HG03571 (cell line): ENCODE results near the gene NUCB1.
A peak's percentile ranks its signal among the peaks of the same experiment; 100 is the strongest.

ENCODE experiments used
- ATAC-seq: cut with Tn5 transposase; IDR thresholded peaks from one replicate; pipeline ENCODE4 v1.9.1; 2021; ENCODE audit not compliant: unreplicated experiment

Gene NUCB1

DNA sequence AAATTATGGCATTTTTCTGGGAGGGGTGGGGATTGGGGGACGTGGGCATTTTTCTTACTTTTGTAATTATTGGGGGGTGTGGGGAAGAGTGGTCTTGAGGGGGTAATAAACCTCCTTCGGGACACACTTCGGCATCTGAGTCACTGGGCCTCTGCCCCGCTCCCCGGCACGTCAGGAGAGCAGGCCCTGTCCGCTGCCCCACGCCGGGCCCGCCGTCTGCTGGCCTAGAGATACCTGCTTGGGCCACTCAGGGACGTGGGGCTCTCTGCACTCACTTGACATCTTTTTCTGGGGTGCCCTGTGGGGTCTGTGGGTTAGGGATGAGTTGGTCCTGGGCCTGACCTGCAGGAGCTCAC lies 61.5 kb downstream of the NUCB1 start:
- ATAC-seq = no peak

DNA sequence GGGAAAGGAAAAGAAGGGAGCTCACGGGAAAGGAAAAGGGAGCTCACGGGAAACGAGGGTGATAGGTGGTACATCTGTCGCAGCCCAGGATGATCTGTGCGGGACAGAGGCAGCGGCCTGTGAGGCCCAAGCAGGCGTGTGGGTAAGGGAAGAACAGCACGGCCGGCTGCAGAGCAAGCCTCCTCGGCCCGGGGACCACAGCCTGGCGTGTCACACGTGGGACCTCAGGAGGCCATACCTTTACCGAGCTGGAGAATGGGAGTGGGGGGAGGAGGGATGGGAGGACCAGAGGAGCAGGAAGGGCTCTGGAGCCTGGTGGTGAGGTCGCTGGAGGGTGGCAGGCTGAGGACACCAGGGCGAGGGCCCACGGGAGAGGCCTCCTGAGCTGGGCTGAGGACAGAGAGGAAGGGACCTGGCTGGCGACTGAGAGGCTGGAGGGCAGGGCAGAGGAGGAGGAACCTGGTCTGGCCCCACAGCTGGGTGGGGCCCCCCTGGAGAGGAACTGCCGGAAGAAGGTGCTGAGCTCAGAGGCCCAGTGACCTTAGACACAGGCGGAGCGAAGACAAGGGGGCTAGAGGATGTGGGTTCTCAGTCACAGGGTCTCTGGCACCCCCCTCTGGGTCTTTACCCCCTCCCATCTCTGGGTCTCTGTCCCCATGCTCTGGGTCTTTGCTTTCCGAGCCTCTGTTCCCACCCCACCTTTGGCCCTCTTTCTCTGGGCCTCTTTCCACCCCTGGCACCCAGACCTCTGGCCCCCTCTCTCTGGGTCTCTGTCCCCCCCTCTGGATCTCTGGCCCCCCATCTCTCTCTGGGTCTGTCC lies 62.1 kb downstream of the NUCB1 start:
- peak; percentile 39 for ATAC-seq

DNA sequence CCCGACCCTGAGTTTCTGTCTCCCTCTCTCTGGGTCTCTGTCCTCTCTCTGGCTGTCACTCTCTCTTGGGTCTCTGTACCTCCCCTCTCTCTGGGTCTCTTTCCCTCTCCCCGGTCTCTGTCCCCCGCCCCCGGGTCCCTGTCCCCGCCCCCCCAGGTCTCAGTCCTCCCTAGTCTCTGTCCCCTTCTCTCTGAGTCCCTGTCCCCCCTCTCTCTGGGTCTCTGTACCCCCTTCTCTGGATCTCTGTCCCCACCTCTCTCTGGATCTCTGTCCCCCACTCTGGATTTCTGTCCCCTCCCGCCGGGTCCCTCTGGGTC lies 62.7 kb downstream of the NUCB1 start:
- ATAC-seq = no peak

DNA sequence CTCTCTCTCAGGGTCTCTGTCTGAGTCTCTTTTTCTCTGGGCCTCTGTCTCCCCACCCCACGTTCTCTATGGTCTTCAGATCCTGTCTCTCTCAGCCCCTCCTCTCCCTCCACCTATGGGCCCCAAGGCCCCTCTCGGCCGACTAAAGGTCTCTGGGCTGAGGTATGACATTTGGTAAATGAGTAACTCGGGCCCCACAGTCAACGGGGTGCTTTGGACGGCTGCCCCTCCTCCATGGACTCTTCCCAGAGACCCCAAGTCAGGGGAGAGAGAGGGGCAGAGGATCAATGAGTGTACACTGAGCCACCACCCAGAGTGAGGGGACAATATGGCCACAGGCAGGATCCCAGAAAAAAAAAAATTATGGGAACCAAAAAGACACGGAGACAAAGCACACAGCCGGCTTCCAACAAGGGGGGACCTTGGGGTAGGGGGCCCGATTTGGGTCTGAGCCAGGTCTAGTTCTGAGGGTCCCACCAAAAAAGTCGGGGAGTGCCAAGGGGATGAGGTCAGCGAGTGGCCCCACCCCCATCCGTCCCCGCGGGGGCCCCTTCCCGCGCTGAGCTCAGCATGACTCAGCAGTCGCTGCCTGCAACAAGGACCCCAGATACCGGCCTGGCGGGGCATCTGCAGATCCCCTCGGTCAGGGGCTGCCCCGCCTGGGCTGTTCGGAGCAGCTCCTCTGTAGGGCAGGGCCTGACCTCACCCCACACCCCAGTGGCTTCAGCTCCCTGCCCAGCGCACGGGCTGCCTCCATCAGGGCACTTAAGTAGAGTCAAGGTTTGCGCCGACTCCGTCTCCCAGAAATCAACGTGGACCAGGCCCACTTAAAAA lies 63.5 kb downstream of the NUCB1 start:
- no peak for ATAC-seq

DNA sequence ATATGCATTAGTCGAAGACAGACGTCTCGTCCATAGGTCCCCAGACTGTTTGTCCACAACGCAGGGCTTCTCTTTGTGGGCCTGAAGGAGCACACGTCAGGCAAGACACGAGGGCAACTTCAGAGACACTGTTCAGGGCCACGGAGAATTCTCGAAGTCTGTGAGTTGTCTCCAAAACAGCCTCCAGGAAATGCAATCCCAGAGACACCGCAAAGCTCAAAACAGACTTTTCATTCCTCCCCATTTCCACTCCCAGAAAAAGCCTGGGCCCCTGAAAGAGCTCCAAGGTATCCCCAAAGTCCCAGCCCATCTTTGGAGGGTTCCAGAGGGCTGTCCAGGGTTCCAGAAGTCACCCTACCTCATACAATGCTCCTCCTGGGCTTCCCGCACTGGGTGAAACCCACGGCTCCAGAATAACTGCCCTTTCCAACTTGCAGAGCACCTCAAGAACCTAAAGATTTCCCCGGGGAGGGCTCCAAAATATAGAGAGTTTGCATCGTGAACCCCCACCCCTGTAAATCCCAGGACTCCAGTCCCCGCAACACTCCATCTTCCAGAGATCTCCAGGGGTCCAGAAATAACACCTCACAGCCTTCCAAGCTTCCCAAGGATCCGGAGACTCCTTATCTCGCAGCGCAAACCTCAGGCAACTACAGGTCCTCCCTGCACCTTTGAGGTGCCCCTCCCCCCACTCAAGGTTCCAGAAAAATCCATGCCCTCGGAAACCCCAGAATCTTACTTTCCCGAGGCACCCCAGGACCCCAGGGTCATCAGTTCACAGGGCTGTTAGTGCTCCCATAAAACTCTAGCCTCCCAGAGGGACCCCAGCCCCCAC lies 64.3 kb downstream of the NUCB1 start:
- no peak for ATAC-seq

DNA sequence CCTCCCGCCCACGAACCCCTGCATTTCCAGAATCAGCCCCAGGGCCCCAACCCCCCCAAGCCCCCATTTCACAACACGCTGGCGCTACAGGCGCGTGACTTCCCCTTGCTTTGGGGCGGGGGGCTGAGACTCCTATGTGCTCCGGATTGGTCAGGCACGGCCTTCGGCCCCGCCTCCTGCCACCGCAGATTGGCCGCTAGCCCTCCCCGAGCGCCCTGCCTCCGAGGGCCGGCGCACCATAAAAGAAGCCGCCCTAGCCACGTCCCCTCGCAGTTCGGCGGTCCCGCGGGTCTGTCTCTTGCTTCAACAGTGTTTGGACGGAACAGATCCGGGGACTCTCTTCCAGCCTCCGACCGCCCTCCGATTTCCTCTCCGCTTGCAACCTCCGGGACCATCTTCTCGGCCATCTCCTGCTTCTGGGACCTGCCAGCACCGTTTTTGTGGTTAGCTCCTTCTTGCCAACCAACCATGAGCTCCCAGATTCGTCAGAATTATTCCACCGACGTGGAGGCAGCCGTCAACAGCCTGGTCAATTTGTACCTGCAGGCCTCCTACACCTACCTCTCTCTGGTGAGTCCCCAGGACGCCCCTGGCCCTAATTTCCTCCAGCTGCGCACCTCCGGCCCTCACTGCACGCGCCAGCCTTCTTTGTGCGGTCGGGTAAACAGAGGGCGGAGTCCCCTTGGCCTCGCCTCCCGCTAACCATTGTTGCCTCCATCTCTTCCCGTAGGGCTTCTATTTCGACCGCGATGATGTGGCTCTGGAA lies 65.1 kb downstream of the NUCB1 start, which contains the start of gene FTL:
FTL (plus strand) TSS at position 270 of the 766 bp plus-strand sequence; CDS start at position 469, 199 bp downstream.
- ATAC-seq = peak; percentile 53

DNA sequence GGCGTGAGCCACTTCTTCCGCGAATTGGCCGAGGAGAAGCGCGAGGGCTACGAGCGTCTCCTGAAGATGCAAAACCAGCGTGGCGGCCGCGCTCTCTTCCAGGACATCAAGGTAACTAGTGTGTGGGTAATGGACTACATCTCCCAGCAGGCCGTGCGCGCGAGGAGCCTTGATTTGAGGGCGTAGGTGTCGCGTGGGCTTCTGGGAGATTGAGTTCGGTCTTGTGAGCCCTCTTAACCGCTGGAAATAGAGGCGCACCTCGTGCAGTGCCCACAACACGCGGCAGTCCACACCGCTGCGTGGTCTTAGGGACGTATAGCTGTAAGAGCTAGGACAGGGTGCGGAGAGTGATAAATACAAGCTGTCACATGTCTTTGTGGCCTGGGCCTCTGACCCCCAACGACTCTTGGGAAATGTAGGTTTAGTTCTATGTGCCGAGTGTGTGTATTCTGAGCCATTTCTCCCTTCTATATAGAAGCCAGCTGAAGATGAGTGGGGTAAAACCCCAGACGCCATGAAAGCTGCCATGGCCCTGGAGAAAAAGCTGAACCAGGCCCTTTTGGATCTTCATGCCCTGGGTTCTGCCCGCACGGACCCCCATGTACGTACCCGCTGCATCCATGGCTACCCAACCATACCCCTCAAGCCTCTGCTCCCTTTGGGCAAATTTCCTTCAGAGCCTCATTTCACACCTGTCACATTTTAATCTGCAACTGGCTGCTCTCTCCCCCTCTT lies 65.9 kb downstream of the NUCB1 start:
- peak; percentile 10 for ATAC-seq

DNA sequence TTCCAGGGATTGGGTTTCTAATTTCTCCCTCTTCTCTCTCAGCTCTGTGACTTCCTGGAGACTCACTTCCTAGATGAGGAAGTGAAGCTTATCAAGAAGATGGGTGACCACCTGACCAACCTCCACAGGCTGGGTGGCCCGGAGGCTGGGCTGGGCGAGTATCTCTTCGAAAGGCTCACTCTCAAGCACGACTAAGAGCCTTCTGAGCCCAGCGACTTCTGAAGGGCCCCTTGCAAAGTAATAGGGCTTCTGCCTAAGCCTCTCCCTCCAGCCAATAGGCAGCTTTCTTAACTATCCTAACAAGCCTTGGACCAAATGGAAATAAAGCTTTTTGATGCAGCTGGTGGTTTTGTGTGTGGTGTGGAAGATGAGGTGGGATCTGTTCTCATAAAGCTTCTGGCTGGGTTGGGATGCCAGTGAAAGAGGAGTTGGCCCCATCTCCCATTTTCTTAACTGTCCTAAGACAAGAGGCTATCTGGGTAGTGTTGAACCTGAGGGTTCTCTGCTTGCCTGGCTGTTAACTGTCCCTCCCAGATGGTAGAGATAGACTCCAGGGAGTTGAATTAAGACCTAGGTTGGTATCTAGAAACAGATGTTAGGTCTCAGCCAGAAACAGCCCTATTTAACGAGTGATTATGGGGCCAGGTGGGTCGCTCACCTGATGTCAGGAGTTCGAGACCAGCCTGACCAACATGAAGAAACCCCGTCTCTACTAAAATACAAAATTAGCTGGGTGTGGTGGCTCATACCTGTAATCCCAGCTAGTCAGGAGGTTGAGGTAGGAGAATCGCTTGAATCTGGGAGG lies 66.6 kb downstream of the NUCB1 start:
- no peak for ATAC-seq

DNA sequence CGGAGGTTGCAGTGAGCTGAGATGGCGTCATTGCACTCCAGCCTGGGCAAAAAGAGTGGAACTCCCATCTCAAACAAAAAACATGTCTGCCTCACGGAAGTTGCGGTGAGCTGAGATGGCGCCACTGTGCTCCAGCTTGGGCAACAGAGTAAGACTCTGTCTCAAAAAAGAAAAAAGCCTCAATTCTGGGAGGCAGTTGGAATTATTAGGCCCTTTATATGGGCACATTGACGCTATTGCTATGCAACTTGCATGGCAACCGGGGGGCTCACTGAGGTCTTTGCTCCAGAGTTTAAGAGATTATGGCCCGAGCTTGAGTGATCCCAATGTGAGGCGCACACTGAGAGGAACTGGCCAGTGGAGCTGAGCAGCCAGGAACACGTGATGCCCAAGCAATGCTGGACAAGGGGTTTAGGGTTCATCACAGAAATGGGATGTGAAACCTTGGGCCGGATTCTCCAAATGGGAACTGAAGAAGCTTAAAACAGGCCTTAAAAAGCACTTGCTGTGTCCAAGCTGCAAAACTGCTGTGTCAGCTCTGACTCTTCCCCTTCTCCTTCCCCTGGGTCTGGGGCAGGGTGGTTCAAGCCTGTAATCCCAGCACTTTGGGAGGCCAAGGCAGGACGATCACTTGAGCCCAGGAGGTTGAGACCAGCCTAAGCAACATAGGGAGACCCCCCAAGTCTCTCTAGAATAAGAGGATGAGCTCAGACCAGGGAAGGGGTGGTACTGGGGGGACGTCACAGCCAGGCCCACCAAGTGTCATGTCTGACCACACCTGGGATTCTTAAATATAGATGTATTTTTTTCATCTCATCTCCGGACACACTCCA lies 67.5 kb downstream of the NUCB1 start:
- ATAC-seq = no peak

DNA sequence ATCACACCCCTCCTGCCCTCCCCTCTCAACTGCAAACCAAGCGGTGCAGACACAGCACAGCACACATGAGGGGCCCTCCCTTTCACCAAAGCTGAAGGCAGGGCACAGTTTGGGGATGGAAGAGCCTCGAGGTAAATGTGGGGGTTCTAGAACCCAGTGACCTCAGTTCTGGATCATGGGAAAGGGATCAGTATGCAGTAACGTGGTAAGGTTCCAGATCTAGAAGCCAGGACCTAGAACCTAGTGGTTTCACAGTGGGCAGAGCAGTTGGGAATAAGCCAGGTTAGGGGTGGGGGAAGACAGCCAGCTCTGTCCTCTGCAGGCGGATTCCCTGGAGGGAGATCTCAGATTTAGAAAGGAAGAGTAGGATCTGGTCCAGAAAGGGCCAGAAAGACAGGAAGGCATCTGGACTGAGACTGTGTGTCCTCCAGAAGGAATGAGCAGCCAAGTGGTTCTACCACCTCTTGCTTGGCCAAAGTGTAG lies 68.1 kb downstream of the NUCB1 start:
- ATAC-seq = no peak

DNA sequence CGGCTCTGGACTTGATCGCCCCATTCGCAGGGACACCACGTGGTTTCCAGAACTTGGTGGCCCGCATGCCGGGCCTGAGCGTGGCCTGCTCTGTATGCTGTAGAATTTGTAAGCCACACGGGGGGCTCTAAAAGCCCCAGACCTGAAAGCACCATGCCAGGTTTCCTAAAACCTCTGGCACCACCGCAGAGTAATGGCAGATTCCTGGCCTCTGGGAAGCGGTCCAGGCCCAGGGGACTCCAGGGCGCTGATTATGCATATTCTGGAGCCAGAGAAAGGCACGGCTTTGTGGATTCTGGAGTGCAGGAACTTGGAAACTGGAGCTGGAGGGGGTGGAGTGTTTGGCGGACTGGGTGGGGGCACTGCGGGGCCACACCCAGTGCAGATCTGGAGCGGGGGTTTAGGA lies 68.7 kb downstream of the NUCB1 start:
- no peak for ATAC-seq

DNA sequence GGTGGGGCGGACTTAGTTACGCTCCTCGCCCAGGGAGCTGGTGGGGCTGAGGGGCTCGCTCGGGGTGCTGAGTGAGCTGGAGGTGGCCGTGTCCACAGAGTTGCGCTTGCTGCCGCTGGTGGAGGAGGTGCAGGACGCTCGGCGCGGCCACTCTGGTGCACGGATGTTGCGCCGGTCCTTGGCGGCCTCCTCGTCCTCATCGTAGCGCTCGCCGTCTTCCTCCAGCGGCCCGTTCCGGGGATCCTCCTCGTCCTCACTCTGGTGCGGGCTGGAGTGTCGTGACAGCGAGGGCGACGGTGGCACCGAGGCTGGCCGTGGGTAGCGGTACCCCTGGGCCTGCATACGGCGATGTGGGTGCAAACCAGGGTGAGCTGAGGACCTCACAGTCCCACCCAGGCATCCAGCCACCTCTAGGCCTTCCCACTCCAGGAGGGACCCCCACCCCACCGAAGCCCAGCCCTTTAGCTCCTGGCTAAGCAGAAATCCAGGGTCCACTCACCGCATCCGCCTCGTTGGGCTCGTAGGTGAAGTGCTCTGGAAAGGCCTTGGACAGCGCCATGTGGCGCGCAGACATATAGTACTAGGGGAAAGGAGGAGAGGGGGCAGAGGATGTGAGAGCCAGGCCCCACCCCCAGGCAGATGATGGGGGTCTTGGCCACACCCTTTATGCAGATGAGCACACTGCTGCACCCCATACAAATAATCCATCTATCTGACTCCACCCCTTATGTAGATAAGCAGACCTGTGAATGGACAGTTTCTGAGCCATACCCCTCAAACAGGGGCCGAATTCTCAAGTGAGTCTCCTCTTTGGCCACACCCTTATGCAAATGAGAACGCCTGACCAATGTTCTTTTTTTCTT lies 69.4 kb downstream of the NUCB1 start:
- no peak for ATAC-seq

DNA sequence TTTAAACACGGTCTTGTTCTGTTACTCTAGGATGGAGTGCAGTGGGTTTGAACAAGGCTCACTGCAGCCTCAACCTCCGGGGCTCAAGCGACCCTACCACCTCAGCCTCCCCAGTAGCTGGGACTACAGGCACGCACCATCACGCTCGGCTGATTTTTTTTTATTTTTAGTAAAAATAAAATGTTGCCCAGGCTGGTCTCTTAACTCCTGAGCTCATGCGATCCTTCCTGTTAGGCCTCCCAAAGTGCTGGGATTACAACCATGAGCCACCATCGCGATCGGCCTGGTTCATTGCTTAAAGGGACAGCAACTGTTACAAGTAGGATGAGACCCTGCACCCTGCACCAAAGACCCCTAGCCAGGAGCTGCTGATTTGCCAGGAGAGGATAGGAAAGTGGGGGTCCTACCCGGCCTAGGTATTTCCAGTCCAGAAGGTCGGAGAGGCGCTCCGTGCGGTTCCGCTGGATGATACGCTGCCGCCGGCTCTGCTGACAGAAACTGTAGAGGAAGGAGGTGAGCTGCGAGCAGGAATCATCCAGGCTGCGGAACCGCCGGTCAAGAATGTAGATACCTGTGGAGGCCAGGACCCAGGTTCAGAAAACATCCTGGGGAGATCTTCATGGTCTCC lies 70.1 kb downstream of the NUCB1 start:
- no peak for ATAC-seq

DNA sequence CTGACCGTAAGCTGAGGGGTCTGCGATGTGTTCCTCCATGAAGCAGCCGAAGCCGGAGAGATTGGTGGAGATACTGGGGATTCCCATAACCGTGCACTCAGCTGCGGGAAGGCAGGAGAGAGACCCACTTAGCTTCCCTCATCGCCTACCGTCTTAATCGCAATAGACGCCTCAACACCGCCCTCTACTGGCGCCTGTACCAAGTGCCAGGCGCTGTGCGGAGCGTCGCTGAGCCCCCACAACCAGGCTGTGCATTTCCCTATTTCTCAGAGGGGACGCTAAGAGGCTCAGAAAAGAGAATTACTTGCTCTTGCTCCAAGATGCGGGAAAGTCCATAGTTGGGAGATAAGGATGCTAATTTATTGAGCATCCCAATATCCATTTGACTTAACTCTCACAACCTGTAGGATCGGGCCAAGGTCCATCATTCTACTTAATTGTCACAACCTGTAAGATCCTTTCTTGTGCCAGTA lies 70.8 kb downstream of the NUCB1 start:
- ATAC-seq = no peak
